Stomach (tissue), 4 donors: ENCODE results near the gene TF.

Experiments
- POLR2A ChIP-seq, 4 donors: fragments of 450-650 bp; IDR thresholded peaks; one replicate each; pipeline ENCODE4 v1.6.1; 2016; ENCODE audit warnings: antibody characterized with exemption in 4 of 4, control low read depth in 2 of 4, mild to moderate bottlenecking in 1 of 4, moderate library complexity in 1 of 4
- POLR2AphosphoS5 ChIP-seq, 3 donors: sonication (generic); formaldehyde crosslinking; IDR thresholded peaks; one replicate each; pipeline ENCODE4 v1.6.1; 2016; ENCODE audit warnings: antibody characterized with exemption in 3 of 3
- TF ChIP-seq, protein P1 (sequence below), 7 experiments: fragments of 450-650 bp in 4 of 7; fragments of 200-600 bp in 3 of 7; sonication (generic) in 3 of 7; IDR thresholded peaks; one replicate each; pipeline ENCODE4 v1.5.1; 2016 to 2019; ENCODE audit warnings: antibody characterized with exemption in 7 of 7, control low read depth in 2 of 7, mild to moderate bottlenecking in 1 of 7

DNA sequence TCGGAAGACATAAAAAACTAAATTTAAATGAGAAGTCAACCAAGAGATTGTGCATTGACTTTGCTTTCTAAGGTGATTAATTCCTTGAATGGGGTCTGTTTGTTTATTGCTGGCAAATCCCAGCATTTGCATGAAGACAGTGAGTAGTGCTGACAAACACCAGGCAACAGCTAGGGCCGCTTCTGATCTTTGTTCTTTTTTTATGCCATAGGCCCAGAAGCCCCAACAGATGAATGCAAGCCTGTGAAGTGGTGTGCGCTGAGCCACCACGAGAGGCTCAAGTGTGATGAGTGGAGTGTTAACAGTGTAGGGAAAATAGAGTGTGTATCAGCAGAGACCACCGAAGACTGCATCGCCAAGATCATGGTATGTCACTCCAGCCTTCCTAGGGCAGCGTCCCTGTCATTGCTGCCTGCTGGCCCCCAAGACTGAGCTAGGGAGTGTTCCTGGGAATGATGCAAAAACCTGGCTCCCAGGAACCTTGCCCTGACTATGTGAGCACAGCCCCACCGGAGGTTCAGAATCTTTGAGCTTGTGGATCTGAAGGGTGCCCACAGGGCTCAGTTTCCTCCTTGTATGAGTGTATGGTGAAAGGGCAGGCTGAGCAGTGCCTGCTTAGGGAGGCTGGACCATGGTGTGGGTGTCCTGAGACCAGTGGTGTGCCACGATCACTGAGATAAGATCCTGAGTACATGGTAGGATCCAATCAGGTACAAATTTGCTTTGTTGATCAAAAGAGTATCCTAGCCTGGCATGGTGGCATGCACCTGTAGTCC is 13.0 kb downstream of the TF start:
- TF ChIP-seq, protein P1, sequence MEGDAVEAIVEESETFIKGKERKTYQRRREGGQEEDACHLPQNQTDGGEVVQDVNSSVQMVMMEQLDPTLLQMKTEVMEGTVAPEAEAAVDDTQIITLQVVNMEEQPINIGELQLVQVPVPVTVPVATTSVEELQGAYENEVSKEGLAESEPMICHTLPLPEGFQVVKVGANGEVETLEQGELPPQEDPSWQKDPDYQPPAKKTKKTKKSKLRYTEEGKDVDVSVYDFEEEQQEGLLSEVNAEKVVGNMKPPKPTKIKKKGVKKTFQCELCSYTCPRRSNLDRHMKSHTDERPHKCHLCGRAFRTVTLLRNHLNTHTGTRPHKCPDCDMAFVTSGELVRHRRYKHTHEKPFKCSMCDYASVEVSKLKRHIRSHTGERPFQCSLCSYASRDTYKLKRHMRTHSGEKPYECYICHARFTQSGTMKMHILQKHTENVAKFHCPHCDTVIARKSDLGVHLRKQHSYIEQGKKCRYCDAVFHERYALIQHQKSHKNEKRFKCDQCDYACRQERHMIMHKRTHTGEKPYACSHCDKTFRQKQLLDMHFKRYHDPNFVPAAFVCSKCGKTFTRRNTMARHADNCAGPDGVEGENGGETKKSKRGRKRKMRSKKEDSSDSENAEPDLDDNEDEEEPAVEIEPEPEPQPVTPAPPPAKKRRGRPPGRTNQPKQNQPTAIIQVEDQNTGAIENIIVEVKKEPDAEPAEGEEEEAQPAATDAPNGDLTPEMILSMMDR (IDR thresholded peaks at IDR 0.05) = no peak
- TF ChIP-seq POLR2AphosphoS5 (IDR thresholded peaks at IDR 0.05) (no peak), POLR2A (IDR thresholded peaks at IDR 0.05) (no peak)
